Panc1 (cell line): Measurements from ENCODE around the gene ARCN1. TPM values are rescaled to one million over a fixed set of nuclear protein-coding genes. Genes with fewer than 3 reads are reported as not detected.

ENCODE experiments used
- ATAC-seq: fragments of 200-7000 bp; cut with Tn5 transposase; 2 replicates; pipeline ENCODE4 v1.9.1; 2020; ENCODE audit warnings: mild to moderate bottlenecking, moderate library complexity
- BruUV-seq: library from RNA; stranded (reverse); fragments of 400-500 nt; replicated peaks from 2 replicates; lab custom pipeline; 2021; lab: Mats Ljungman, UMichigan
- CTCF ChIA-PET: fragments of 300-600 bp; sonication (Branson Sonifier 250); formaldehyde crosslinking; loops from one replicate; lab custom pipeline; 2022; ENCODE audit warnings: antibody characterized with exemption; lab: Charles Lee
- POLR2A ChIA-PET: fragments of 300-600 bp; sonication (Branson Sonifier 250); formaldehyde crosslinking; loops from one replicate; lab custom pipeline; 2022; ENCODE audit warnings: antibody characterized with exemption; lab: Charles Lee
- DNase-seq: peaks from one replicate; pipeline ENCODE4 v3.0.0-alpha.2; 2010; ENCODE audit warnings: low read depth, low spot score
- H3K27ac ChIP-seq: 2 replicates; pipeline ENCODE4 v1.5.1; 2011; ENCODE audit warnings: mild to moderate bottlenecking, low read length, inconsistent platforms
- H3K27me3 ChIP-seq: fragments of 200-500 bp; sonication (Bioruptor generic); 2 replicates; pipeline ENCODE4 v1.6.0; 2014; ENCODE audit warnings: low read length, inconsistent platforms; ENCODE audit not compliant: control insufficient read depth, insufficient read depth
- H3K36me3 ChIP-seq: fragments of 200-500 bp; sonication (Bioruptor generic); 2 replicates; pipeline ENCODE4 v1.5.1; 2014; ENCODE audit warnings: inconsistent platforms, mild to moderate bottlenecking, low read length, moderate library complexity; ENCODE audit not compliant: control insufficient read depth, insufficient read depth
- H3K4me1 ChIP-seq: 2 replicates; pipeline ENCODE4 v1.5.1; 2011; ENCODE audit warnings: inconsistent platforms, mild to moderate bottlenecking, low read length, moderate library complexity; ENCODE audit not compliant: control insufficient read depth, insufficient read depth
- H3K4me3 ChIP-seq, 2 experiments: 2 replicates each; pipeline ENCODE4 v1.5.1; 2011 to 2012; ENCODE audit warnings: low read depth in 2 of 2, low read length in 2 of 2, mild to moderate bottlenecking in 2 of 2, inconsistent platforms in 1 of 2, moderate library complexity in 1 of 2
- H3K9me3 ChIP-seq: fragments of 200-500 bp; sonication (Bioruptor generic); 2 replicates; pipeline ENCODE4 v1.5.1; 2014; ENCODE audit warnings: low read depth, mild to moderate bottlenecking, inconsistent platforms, low read length, moderate library complexity; ENCODE audit not compliant: control insufficient read depth, insufficient read depth
- POLR2AphosphoS5 ChIP-seq: IDR thresholded peaks from 2 replicates; pipeline ENCODE4 v1.6.1; 2012; ENCODE audit warnings: mild to moderate bottlenecking, low read depth, low read length, moderate library complexity
- REST ChIP-seq, 2 experiments: IDR thresholded peaks; 2 replicates each; pipeline ENCODE4 v1.6.1; 2011 to 2012; ENCODE audit warnings: low read depth in 2 of 2, control low read depth in 1 of 2, low read length in 1 of 2, mild to moderate bottlenecking in 1 of 2, moderate library complexity in 1 of 2; ENCODE audit not compliant: insufficient read depth in 1 of 2
- SIN3A ChIP-seq: IDR thresholded peaks from 2 replicates; pipeline ENCODE4 v1.6.1; 2012; ENCODE audit warnings: low read depth, mild to moderate bottlenecking, low read length, moderate library complexity, borderline replicate concordance; ENCODE audit not compliant: insufficient read depth
- TCF7L2 ChIP-seq: IDR thresholded peaks from 2 replicates; pipeline ENCODE4 v1.6.1; 2011; ENCODE audit warnings: mild to moderate bottlenecking, low read depth, low read length, inconsistent platforms
- in situ Hi-C: cut with HindIII; loops from 2 replicates; pipeline ENCODE4 v1.10.0; 2016; ENCODE audit warnings: low sequenced_read_pairs, low pct_unique_long_range_greater_than_20kb
- intact Hi-C: fragments of 100-400 bp; cut with micrococcal nuclease; formaldehyde crosslinking; loops from one replicate; pipeline ENCODE4 v1.10.0; 2022; ENCODE audit not compliant: unreplicated experiment
- total RNA-seq: library from RNA; stranded (reverse); gene quantifications from one replicate; pipeline ENCODE4 v1.2.1, GENCODE V29; 2021; ENCODE audit not compliant: unreplicated experiment
- TF ChIP-seq, protein P1 (sequence below): fragments of 450-650 bp; IDR thresholded peaks from 2 replicates; pipeline ENCODE4 v1.5.1; 2017; ENCODE audit warnings: mild to moderate bottlenecking

The ARCN1 gene
- total RNA-seq, 1 experiment from 2014 or later, result 197 TPM

- in situ Hi-C loops, result no loop called here
- CTCF ChIA-PET, result interaction anchor here (1.2 to 2.3 kb wide), 2 partner anchors 9 to 12 kb away, joined by 7 to 8 read pairs; no protein-coding TSS in a partner anchor
- POLR2A ChIA-PET, result interaction anchor here (0.5 to 0.7 kb wide), 2 partner anchors 25 to 80 kb away, joined by 3 to 8 read pairs; no protein-coding TSS in a partner anchor
- H3K9me3 ChIP-seq, result no peaks in the 10 kb centered on the region
- DNase-seq (no peak), ATAC-seq (peak; percentile 80)
- TF ChIP-seq TCF7L2 (no peak), POLR2AphosphoS5 (peak; percentile 85)
- H3K27me3 ChIP-seq, result no peaks in the 10 kb centered on the region
- H3K4me3 ChIP-seq, result peak overlapping the region; percentile 67 to 98
- H3K4me1 ChIP-seq, result peaks cover 38% of the 10 kb centered on the region
- no TSS peak for BruUV-seq
- H3K27ac ChIP-seq, result peak overlapping the region; percentile 96
- H3K36me3 ChIP-seq, result 0 out of 2 replicates have a peak, but pooled peaks cover under 1% of the 10 kb centered on the region
- intact Hi-C loops, result no loop called here
These were observed 48.4 kb downstream of the ARCN1 start for GRCh38 chr11:118620529-118621070.

GRCh38 chr11:118621071-118621783 is 49.0 kb downstream of the ARCN1 start:
- BruUV-seq, result no TSS peak
- no peaks in the 10 kb centered on the region for H3K9me3 ChIP-seq
- no peak for DNase-seq
- CTCF ChIA-PET, result interaction anchor here (0.6 to 2.3 kb wide), 6 partner anchors 10 to 39 kb away, joined by 3 to 8 read pairs (median 6); partner anchors contain the start of gene PHLDB1
- peaks cover 38% of the 10 kb centered on the region for H3K4me1 ChIP-seq
- POLR2A ChIA-PET, result interaction anchor here (0.5 to 0.7 kb wide), 4 partner anchors 19 to 412 kb away, joined by 3 to 8 read pairs (median 3); no protein-coding TSS in a partner anchor
- peak; percentile 88 for ATAC-seq
- H3K36me3 ChIP-seq, result 0 out of 2 replicates have a peak, but pooled peaks cover 3% of the 10 kb centered on the region
- TF ChIP-seq POLR2AphosphoS5 (peak; percentile 63), TCF7L2 (no peak), SIN3A (0 out of 2 replicates have a peak, but pooled peaks have one; percentile 45), REST (IDR thresholded peaks at IDR 0.05; ENCODE audit: insufficient read depth in 1 of 2, low read depth in 2 of 2, low read length in 1 of 2) (no peak)
- TF ChIP-seq, protein P1, sequence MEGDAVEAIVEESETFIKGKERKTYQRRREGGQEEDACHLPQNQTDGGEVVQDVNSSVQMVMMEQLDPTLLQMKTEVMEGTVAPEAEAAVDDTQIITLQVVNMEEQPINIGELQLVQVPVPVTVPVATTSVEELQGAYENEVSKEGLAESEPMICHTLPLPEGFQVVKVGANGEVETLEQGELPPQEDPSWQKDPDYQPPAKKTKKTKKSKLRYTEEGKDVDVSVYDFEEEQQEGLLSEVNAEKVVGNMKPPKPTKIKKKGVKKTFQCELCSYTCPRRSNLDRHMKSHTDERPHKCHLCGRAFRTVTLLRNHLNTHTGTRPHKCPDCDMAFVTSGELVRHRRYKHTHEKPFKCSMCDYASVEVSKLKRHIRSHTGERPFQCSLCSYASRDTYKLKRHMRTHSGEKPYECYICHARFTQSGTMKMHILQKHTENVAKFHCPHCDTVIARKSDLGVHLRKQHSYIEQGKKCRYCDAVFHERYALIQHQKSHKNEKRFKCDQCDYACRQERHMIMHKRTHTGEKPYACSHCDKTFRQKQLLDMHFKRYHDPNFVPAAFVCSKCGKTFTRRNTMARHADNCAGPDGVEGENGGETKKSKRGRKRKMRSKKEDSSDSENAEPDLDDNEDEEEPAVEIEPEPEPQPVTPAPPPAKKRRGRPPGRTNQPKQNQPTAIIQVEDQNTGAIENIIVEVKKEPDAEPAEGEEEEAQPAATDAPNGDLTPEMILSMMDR, result no peak
- no peaks in the 10 kb centered on the region for H3K27me3 ChIP-seq
- intact Hi-C loops, result no loop called here
- peak overlapping the region; percentile 96 for H3K27ac ChIP-seq
- H3K4me3 ChIP-seq, result peak overlapping the region; percentile 67 to 98
- in situ Hi-C loops, result no loop called here
